Astrocyte of the spinal cord (primary cell): ENCODE measurements around the gene LIX1.

Experiments
- DNase-seq: peaks from one replicate; pipeline ENCODE4 v3.0.0; 2011; ENCODE audit warnings: low read depth, low spot score
- H3K4me3 ChIP-seq: 2 replicates; pipeline ENCODE4 v1.5.1; 2011; ENCODE audit warnings: low read depth, mild to moderate bottlenecking, low read length, moderate library complexity
- in situ Hi-C: cut with HindIII; loops from 2 replicates; pipeline ENCODE4 v1.10.0; 2017; ENCODE audit warnings: low sequenced_read_pairs
- TF ChIP-seq, protein P1 (sequence below): IDR thresholded peaks from 2 replicates; pipeline ENCODE4 v1.5.1; 2012; ENCODE audit warnings: low read depth, mild to moderate bottlenecking, low read length, inconsistent platforms

LIX1 gene

DNA sequence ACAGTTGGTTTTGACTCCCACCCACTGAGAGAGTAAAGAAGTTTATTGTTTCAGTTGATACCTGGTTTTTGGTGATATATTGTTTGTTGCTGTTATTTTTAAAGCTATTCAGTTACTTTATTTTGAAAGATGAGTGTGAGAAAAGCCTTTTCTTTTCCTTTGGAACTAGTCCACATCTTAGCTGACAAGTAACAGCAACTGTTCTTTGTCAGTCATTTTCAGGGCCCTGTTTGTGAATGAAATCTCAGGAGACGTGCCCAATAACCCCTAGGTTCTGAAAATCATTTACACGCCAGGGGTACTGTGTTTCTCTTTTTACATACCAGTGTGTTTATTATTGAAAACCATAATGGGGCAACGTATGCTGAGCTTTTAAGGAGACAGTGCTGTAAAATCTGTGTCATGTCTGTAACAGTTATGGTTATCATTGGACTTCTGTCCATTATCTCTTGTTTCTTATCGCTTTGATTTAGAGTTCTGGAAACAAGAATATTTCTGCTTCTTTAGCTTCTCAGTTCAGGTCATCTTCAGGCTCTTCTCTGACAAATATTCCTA, 75.0 kb downstream of the LIX1 start:
- TF ChIP-seq, protein P1, sequence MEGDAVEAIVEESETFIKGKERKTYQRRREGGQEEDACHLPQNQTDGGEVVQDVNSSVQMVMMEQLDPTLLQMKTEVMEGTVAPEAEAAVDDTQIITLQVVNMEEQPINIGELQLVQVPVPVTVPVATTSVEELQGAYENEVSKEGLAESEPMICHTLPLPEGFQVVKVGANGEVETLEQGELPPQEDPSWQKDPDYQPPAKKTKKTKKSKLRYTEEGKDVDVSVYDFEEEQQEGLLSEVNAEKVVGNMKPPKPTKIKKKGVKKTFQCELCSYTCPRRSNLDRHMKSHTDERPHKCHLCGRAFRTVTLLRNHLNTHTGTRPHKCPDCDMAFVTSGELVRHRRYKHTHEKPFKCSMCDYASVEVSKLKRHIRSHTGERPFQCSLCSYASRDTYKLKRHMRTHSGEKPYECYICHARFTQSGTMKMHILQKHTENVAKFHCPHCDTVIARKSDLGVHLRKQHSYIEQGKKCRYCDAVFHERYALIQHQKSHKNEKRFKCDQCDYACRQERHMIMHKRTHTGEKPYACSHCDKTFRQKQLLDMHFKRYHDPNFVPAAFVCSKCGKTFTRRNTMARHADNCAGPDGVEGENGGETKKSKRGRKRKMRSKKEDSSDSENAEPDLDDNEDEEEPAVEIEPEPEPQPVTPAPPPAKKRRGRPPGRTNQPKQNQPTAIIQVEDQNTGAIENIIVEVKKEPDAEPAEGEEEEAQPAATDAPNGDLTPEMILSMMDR: no peak
- no peak for DNase-seq
- in situ Hi-C loops: no loop called here
- no peak overlapping the region for H3K4me3 ChIP-seq

DNA sequence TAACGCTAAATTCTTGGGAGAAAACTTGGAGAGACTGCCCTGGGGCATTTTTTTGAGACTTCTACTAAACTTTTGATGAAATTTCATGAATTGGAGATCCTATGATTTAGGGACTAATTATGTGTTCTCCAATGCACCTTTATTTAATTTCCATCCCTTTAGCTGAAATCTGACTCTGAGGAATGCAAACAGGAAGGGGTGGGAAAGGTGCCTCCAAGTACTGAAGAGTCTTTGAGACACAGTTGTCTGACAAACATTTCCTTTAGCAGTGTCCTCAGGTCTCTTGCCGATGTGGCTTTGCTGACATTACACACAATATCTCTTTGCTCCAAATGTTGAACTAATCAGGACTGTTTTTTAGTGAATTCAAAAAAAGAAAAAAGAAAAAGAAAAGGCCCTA, 76.9 kb downstream of the LIX1 start:
- DNase-seq: no peak
- no peak overlapping the region for H3K4me3 ChIP-seq
- TF ChIP-seq, protein P1: no peak
- in situ Hi-C loops: no loop called here

DNA sequence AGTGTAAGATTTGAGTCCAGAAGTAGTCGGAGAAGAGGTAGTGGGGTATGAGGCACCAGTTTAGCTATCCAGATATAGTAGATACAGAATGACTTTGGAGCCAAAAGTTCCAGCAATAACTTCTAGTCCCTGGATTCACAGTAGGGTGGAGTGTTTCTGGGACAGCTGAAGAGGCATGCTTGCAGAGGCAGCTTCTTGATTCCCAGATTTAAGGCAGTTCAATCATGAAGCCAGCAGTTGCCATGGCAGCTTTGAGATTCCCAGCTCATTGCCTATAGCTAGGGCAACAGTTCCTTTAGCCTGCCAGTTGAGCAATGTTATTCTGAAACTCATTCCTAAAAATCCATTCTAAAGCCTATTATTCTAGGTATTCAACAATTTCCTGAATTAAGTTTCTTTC, 79.2 kb downstream of the LIX1 start:
- TF ChIP-seq, protein P1: no peak
- H3K4me3 ChIP-seq: no peak overlapping the region
- DNase-seq: no peak
- in situ Hi-C loops: no loop called here

DNA sequence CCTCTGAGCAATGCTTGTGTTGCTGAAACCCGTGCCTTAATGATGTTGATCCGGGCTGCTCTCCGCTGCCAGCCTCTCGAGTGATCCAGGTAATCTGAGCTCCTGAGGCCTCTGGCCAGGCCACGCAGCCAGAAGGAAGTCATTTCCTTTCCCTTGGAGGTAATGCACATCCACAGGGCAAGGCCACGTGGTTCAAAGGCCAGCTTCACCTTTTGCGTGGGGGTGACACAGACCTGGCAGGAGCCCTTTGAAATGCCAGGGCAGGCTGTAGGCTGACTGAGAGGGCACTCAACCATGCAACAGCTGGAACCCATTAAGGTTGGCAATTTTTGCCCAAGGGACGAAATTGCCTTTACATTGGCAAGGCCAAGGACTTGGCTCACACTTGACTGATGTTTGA, 80.4 kb downstream of the LIX1 start:
- in situ Hi-C loops: no loop called here
- TF ChIP-seq, protein P1: no peak
- no peak for DNase-seq
- no peak overlapping the region for H3K4me3 ChIP-seq

DNA sequence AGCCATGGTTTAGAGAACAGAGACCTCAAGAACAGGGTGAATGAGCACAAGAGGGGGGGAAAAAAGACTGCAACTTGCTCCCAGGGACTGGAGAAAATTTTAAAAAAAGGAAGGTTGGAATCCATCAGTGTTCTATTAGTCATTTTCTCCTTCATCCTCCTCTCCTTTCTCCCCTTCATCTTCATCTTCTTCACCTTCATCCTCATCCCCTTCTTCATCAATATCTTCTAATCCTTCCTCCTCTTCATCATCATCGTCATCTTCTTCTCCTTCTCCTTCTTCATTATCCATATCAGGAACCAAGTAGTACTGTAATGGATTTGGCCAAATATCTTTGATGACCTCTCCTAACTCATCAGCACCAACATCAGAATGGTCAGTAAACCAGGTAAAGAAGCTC, 86.1 kb downstream of the LIX1 start:
- TF ChIP-seq, protein P1: no peak
- H3K4me3 ChIP-seq: no peak overlapping the region
- no peak for DNase-seq
- in situ Hi-C loops: no loop called here

DNA sequence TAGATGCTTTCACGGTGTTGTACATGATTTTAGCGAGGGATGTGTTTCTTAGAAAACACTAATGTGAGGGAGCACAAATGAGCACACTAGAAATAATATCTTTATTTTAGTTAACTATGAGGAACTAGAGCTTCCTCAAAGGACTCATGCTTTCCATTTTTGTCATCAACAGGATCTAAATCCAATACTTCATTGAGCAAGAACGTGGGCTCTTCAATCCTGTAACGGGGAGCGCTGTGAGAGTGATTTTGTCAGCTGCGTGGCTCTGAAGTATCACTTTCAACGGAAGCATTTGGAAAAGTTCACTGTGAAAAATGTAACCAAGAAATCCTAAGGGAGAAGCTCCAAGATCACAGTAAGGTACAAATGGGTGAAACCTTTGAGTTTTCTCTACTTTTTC, 93.2 kb downstream of the LIX1 start:
- in situ Hi-C loops: no loop called here
- DNase-seq: no peak
- no peak overlapping the region for H3K4me3 ChIP-seq
- TF ChIP-seq, protein P1: no peak

DNA sequence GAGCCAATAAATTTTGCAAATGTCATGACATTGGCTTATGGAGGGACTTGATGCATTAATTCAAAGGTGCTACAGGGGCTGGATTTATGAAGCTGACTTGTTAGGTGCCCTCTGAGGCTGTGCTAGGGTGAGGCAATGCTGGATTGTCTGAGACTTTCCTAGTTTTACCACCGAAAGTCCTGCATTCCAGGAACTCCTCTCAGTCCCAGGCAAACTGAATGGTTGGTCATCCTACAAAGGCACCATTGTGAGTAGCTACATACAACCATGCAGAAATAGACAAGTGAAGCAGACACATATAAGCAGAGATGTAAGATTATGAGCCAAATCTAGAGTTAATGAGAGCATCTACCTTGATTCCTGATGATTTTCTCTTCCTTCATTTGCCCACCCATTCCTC, 95.3 kb downstream of the LIX1 start:
- no peak for DNase-seq
- TF ChIP-seq, protein P1: no peak
- in situ Hi-C loops: no loop called here
- no peak overlapping the region for H3K4me3 ChIP-seq
